HL-60 (cell line): ENCODE results near the gene CEP128.
"Not testable (repeated sequence)": the region's sequence is repeated elsewhere in the genome, so short reads cannot be mapped to it uniquely, and the experiment has no call there.

ENCODE experiments used
- DNase-seq, 2 experiments: peaks; one replicate each; pipeline ENCODE4 v3.0.0-alpha.2; 2010 to 2020; ENCODE audit warnings: low read depth in 1 of 2, low spot score in 1 of 2
- H3K27ac ChIP-seq: fragments of 250-450 bp; sonication (Bioruptor Pico); replicated peaks from 2 replicates; pipeline ENCODE4 v1.5.1; 2020; ENCODE audit warnings: mild to moderate bottlenecking, moderate library complexity
- H3K27me3 ChIP-seq: fragments of 250-450 bp; sonication (Bioruptor Pico); 2 replicates; pipeline ENCODE4 v1.5.1; 2021; ENCODE audit warnings: mild to moderate bottlenecking, moderate library complexity; ENCODE audit not compliant: insufficient read depth, poor library complexity, severe bottlenecking
- H3K4me3 ChIP-seq: replicated peaks from 2 replicates; pipeline ENCODE4 v1.5.1; 2011; ENCODE audit warnings: mild to moderate bottlenecking, control low read depth, low read length; ENCODE audit not compliant: insufficient read depth
- GABPA ChIP-seq: IDR thresholded peaks from 2 replicates; pipeline ENCODE4 v1.6.1; 2012; ENCODE audit warnings: low read depth
- POLR2AphosphoS5 ChIP-seq: IDR thresholded peaks from 2 replicates; pipeline ENCODE4 v1.6.1; 2012; ENCODE audit warnings: low read depth
- REST ChIP-seq: IDR thresholded peaks from 2 replicates; pipeline ENCODE4 v1.6.1; 2012; ENCODE audit warnings: low read depth; ENCODE audit not compliant: insufficient replicate concordance
- SPI1 ChIP-seq: IDR thresholded peaks from 2 replicates; pipeline ENCODE4 v1.6.1; 2012; ENCODE audit warnings: low read depth, mild to moderate bottlenecking, borderline replicate concordance
- TF ChIP-seq, protein P1 (sequence below): IDR thresholded peaks from one replicate; pipeline ENCODE4 v1.5.1; 2011; ENCODE audit warnings: low read length, control low read depth, inconsistent platforms; ENCODE audit not compliant: insufficient read depth

CEP128 gene

DNA sequence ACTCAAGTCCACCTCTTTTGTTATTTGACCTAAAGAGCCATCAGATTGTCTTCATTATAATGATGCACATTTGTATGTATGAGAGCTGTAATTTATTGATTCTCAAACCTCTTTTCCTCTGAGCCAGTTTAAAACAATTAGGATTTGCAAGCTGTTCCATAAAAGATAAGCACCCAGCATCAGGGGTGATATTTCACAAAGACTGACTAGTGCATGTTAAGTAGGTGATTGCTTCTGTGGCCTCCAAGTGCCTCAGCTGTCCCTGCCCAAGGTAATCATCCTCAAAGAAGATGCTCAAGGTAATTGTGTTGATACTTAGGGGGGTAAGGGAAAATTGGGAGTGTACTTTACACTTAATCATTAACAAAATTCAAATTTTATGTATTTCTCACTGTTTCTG, 18.2 kb downstream of the CEP128 start:
- H3K27me3 ChIP-seq: no peaks in the 10 kb centered on the region
- no peak overlapping the region for H3K4me3 ChIP-seq
- TF ChIP-seq, protein P1, sequence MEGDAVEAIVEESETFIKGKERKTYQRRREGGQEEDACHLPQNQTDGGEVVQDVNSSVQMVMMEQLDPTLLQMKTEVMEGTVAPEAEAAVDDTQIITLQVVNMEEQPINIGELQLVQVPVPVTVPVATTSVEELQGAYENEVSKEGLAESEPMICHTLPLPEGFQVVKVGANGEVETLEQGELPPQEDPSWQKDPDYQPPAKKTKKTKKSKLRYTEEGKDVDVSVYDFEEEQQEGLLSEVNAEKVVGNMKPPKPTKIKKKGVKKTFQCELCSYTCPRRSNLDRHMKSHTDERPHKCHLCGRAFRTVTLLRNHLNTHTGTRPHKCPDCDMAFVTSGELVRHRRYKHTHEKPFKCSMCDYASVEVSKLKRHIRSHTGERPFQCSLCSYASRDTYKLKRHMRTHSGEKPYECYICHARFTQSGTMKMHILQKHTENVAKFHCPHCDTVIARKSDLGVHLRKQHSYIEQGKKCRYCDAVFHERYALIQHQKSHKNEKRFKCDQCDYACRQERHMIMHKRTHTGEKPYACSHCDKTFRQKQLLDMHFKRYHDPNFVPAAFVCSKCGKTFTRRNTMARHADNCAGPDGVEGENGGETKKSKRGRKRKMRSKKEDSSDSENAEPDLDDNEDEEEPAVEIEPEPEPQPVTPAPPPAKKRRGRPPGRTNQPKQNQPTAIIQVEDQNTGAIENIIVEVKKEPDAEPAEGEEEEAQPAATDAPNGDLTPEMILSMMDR: no peak
- no peak for TF ChIP-seq SPI1
- no peak for TF ChIP-seq POLR2AphosphoS5
- TF ChIP-seq GABPA: no peak
- no peak for TF ChIP-seq REST
- H3K27ac ChIP-seq: no peak overlapping the region
- no peak for DNase-seq

DNA sequence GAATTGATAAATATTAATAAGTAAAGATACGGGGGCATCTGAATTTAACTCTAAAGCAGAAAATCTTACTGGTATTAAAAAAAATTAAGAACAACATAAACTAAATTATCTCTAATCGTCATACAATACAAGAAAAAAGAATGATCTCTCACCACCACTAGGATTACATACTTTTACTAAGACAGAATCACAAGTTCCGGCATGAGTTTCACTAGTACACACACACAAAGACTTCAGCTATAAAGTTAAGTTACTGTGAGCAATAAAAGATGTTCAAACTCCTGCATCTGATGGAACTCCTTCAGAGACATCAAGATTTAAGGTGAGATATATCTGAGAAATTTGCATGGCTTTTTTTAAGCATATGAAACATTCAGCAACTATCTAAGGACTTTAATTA, 21.9 kb downstream of the CEP128 start:
- H3K27me3 ChIP-seq: no peaks in the 10 kb centered on the region
- DNase-seq: no peak
- no peak for TF ChIP-seq SPI1
- TF ChIP-seq, protein P1: no peak
- no peak for TF ChIP-seq POLR2AphosphoS5
- TF ChIP-seq REST: no peak
- no peak for TF ChIP-seq GABPA
- H3K27ac ChIP-seq: no peak overlapping the region
- H3K4me3 ChIP-seq: no peak overlapping the region

DNA sequence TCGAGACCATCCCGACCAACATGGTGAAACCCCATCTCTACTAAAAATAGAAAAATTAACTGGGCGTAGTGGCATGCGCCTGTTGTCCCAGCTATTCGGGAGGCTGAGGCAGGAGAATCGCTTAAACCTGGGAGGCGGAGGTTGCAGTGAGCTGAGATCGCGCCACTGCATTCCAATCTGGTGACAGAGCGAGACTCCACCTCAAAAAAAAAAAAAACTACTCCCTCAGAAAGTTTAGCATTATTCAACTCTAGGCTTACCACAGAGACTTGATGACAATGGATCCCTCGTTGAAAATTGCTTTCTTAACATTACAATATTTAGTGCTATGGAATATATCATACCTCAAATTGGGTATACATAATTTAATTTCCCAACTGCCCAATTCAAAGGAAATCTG, 29.5 kb downstream of the CEP128 start:
- not testable (repeated sequence) for H3K27ac ChIP-seq, DNase-seq, H3K27me3 ChIP-seq, H3K4me3 ChIP-seq

DNA sequence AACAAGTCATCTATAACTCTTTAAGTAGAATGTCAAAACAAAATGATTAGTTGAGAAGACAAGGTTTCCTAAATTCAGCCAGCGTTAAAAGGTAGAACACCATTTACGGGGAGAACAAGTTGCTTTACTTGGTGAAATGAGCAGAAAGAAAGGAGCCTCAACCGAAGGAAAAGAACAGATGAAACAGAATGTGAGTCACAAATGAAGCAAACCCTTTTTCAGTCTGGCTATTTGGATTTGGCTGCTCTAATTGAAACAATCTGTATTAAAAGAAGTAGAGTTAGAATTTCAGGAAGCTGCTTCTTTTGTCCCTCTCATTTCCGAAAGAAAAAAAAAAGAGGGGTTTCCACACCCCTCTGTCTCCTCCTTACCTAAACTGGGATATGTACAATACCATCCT, 34.6 kb downstream of the CEP128 start:
- Histone ChIP-seq H3K27me3 (no peaks in the 10 kb centered on the region), H3K4me3 (no peak overlapping the region), H3K27ac (no peak overlapping the region)
- TF ChIP-seq SPI1 (no peak), POLR2AphosphoS5 (no peak), GABPA (no peak), REST (no peak)
- TF ChIP-seq, protein P1: no peak
- DNase-seq: no peak
